HG02623 (cell line): ENCODE results near the gene FES.

Experiments used
- ATAC-seq: cut with Tn5 transposase; IDR thresholded peaks from one replicate; pipeline ENCODE4 v1.9.1; 2021; ENCODE audit warnings: moderate library complexity; ENCODE audit not compliant: unreplicated experiment

Gene FES

DNA sequence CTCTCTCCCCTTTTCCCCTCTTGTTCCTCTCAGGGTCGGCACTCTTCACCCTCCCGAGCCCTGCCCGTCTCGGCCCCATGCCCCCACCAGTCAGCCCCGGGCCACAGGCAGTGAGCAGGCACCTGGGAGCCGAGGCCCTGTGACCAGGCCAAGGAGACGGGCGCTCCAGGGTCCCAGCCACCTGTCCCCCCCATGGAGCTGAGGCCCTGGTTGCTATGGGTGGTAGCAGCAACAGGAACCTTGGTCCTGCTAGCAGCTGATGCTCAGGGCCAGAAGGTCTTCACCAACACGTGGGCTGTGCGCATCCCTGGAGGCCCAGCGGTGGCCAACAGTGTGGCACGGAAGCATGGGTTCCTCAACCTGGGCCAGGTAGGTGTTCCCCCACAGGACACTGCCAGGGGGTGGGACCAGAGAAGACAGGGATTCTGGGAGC, 8.7 kb upstream of the FES start:
- no peak for ATAC-seq

- ATAC-seq: no peak
These were observed 8.3 kb upstream of the FES start for GRCh38 chr15:90876046-90876445.

DNA sequence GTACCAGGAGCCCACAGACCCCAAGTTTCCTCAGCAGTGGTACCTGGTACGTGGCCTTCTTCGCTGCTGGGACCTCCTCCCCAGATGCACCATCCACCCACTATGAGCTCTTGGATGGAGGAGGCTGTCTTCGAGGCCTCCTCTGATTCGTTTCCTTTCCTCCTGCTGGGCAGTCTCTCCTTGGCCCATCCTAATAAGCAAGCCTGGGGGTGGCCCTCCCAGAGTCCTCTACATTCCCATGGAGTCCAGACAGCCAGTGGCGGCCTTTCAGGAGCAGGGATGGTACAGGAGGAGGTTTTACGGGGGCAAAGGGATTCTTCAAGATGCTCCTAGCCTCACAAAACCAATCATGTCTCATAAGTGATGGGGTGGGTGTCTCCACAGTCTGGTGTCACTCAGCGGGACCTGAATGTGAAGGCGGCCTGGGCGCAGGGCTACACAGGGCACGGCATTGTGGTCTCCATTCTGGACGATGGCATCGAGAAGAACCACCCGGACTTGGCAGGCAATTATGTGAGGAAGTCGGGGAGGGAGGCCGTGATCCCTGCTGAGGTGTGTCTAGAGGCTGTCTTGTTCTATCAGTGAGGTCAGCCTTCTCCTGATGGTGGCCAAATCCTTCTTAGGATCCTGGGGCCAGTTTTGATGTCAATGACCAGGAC, 7.7 kb upstream of the FES start:
- ATAC-seq: no peak

- ATAC-seq: no peak
These were observed 7.0 kb upstream of the FES start for GRCh38 chr15:90877315-90877714.

DNA sequence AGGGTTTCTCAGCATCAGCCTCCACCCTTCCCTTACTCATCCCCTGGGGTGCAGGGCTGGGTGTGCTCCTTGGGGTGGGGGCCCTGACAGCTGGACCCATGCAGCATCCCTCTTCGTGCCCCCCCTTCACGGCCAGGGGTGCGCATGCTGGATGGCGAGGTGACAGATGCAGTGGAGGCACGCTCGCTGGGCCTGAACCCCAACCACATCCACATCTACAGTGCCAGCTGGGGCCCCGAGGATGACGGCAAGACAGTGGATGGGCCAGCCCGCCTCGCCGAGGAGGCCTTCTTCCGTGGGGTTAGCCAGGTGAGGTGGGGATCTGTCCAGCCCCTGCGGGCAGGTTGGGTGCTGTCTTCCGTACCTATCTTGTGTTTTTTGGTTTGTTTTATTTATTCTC, 6.3 kb upstream of the FES start:
- ATAC-seq: no peak

- no peak for ATAC-seq
These were observed 5.6 kb upstream of the FES start for GRCh38 chr15:90878660-90879059.

DNA sequence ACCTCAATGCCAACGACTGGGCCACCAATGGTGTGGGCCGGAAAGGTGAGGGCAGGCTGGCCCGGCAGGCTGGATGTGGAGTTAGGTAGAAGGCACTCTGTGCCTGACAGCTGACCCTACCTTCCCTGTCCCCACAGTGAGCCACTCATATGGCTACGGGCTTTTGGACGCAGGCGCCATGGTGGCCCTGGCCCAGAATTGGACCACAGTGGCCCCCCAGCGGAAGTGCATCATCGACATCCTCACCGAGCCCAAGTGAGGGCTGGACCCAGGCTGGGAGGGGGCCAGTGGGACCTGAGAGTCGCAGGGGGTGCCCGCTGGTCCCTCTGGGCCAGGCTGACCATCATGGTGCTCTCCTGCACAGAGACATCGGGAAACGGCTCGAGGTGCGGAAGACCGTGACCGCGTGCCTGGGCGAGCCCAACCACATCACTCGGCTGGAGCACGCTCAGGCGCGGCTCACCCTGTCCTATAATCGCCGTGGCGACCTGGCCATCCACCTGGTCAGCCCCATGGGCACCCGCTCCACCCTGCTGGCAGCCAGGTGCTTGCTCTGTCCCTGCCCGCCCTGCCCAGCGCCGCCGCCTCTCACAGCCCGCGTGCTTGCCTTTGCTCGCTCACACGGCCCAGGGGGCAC, 4.5 kb upstream of the FES start:
- ATAC-seq: no peak

- no peak for ATAC-seq
These were observed 3.7 kb upstream of the FES start for GRCh38 chr15:90880381-90881145.

GRCh38 chr15:90881181-90881977, 2.9 kb upstream of the FES start:
- ATAC-seq: no peak

DNA sequence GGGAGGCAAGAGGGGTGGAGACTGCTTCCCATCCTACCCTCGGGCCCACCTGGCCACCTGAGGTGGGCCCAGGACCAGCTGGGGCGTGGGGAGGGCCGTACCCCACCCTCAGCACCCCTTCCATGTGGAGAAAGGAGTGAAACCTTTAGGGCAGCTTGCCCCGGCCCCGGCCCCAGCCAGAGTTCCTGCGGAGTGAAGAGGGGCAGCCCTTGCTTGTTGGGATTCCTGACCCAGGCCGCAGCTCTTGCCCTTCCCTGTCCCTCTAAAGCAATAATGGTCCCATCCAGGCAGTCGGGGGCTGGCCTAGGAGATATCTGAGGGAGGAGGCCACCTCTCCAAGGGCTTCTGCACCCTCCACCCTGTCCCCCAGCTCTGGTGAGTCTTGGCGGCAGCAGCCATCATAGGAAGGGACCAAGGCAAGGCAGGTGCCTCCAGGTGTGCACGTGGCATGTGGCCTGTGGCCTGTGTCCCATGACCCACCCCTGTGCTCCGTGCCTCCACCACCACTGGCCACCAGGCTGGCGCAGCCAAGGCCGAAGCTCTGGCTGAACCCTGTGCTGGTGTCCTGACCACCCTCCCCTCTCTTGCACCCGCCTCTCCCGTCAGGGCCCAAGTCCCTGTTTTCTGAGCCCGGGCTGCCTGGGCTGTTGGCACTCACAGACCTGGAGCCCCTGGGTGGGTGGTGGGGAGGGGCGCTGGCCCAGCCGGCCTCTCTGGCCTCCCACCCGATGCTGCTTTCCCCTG, 2.2 kb upstream of the FES start:
- no peak for ATAC-seq

- no peak for ATAC-seq
These were observed 1.4 kb upstream of the FES start for GRCh38 chr15:90882781-90883525.

- ATAC-seq: no peak
These were observed 753 bp upstream of the FES start for GRCh38 chr15:90883526-90883975.

DNA sequence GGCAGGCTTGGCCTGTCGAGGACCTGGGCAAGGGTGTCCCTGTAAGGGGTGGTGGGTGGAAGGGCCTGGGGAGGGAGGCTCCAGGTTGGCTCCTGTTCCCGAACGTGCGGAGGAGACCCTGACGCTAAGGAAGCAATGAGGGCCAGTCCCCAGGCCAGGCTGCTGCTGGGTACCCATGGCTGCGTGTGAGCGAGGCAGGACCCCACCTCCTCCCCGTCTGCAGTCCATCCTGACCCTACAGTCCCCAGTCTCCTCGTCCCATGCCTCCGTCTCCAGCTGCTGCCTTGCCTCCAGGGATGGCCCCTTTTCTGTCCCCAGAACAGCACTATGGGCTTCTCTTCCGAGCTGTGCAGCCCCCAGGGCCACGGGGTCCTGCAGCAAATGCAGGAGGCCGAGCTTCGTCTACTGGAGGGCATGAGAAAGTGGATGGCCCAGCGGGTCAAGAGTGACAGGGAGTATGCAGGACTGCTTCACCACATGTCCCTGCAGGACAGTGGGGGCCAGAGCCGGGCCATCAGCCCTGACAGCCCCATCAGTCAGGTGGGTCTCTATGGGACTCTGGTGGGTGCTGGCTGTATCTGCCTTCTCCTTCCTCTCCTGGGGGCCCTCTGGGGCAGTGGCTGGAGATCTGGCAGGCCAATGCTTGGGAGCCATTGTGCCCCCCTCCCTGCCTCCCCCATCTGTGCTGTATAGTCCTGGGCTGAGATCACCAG, 571 bp downstream of the FES start:
- no peak for ATAC-seq

DNA sequence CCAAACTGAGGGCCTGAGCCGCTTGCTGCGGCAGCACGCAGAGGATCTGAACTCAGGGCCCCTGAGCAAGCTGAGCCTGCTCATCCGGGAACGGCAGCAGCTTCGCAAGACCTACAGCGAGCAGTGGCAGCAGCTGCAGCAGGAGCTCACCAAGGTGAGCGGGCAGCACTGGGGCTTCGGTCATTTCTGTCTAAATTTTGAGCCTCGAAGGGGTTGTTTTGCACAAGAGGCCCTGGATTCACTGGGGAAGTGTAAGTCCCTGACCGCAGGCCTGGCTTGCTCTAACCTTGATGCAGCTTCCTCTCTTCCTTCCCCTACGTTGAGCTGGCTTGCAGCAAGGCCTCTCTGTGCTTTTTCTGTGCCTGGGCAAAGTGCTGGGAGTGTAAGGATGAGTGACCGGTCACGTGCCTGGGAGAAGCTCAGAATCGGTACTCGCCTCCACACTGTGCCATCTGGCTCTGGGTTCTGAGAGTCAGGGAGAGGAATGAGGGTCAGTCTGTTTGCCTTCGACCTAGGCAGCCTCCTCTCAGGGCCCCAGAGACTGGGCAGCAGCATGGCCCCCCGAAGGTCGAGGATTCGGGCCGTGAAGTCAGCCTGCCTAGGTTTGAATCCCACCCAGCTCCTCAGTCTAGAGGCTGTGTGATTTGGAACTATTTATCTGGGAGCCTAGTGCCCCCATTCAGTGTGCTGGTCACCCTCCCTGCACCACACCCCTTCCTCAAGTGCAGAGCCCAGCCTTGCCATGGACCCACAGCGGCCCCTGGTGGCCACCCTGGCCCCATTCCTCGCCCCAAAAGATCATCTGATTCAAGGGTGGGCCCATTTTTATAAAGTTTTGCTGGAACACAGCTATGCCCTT, 1.4 kb downstream of the FES start:
- ATAC-seq: no peak

DNA sequence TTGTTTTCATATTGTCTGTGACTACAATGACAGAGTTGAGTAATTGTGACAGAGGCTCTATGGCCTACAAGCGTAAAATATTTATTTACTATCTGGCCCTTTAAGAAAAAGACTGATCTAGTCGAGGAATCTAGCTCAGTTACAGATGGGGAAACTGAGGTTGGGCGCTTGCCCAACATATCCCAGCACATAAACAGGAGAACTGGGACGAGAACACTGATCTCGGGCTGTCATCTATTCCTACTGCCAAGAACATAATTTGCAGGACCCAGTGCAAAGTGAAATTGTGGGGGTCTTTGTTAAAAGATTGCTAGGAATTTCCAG, 1.9 kb downstream of the FES start:
- ATAC-seq: no peak

GRCh38 chr15:90887037-90887481, 2.8 kb downstream of the FES start:
- ATAC-seq: no peak

DNA sequence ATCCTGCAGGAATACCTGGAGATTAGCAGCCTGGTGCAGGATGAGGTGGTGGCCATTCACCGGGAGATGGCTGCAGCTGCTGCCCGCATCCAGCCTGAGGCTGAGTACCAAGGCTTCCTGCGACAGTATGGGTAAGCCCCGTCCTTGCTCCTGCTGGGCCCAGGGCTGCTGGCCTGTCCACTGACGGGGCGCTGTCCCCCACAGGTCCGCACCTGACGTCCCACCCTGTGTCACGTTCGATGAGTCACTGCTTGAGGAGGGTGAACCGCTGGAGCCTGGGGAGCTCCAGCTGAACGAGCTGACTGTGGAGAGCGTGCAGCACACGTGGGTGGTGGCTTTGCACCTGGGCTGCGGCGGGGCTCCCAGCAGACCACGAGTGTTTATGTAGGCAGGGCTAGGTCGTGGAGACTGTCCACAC, 5.0 kb downstream of the FES start:
- ATAC-seq: no peak

DNA sequence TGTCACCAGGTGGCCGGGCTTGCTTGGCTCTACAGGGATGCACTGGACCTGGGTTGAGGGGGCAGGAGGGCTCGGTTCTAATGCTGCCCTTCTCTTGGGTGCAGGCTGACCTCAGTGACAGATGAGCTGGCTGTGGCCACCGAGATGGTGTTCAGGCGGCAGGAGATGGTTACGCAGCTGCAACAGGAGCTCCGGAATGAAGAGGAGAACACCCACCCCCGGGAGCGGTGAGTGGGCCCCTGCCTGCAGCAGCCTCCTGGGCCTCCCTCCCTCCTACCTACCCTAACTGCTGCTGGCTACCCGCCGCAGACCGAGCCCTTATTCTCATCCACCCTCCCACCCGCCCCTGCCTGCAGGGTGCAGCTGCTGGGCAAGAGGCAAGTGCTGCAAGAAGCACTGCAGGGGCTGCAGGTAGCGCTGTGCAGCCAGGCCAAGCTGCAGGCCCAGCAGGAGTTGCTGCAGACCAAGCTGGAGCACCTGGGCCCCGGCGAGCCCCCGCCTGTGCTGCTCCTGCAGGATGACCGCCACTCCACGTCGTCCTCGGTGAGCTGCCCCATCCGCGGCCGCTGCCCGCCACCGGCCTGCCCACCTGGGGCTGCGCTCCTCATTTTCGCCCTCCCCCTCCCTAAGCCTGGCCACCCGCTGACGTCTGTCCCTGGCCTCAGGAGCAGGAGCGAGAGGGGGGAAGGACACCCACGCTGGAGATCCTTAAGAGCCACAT, 5.6 kb downstream of the FES start:
- no peak for ATAC-seq
